BJ (cell line): ENCODE measurements around the gene RAB1A. TPM values are rescaled to one million over a fixed set of nuclear protein-coding genes. Genes with fewer than 3 reads are reported as not detected.

Experiments
- CTCF ChIA-PET: fragments of 350-600 bp; formaldehyde crosslinking; extraction: SDS; loops from one replicate; lab custom pipeline; 2021; ENCODE audit warnings: antibody characterized with exemption, inconsistent platforms; lab: Yijun Ruan, JAX
- POLR2A ChIA-PET: fragments of 300-600 bp; sonication (Branson Sonifier 250); formaldehyde crosslinking; extraction: SDS; loops from one replicate; lab custom pipeline; 2021; ENCODE audit warnings: antibody characterized with exemption; lab: Charles Lee
- DNase-seq: peaks from one replicate; pipeline ENCODE4 v3.0.0-alpha.2; 2011; ENCODE audit warnings: low read depth
- H3K27me3 ChIP-seq: 2 replicates; pipeline ENCODE4 v1.6.0; 2011; ENCODE audit warnings: low read length; ENCODE audit not compliant: control insufficient read depth, insufficient read depth
- H3K36me3 ChIP-seq: 2 replicates; pipeline ENCODE4 v1.5.1; 2011; ENCODE audit warnings: low read length; ENCODE audit not compliant: control insufficient read depth, insufficient read depth
- H3K4me3 ChIP-seq: 2 replicates; pipeline ENCODE4 v1.5.1; 2011; ENCODE audit warnings: low read depth, mild to moderate bottlenecking, control low read depth, low read length
- CTCF ChIP-seq: IDR thresholded peaks from 2 replicates; pipeline ENCODE4 v1.5.1; 2011; ENCODE audit warnings: low read depth, mild to moderate bottlenecking, control low read depth, inconsistent platforms, low read length, moderate library complexity; ENCODE audit not compliant: insufficient read depth
- polyA plus RNA-seq: library from polyadenylated mRNA; depleted of rRNA; stranded (reverse); fragments of >200 nt; gene quantifications from 2 replicates; pipeline ENCODE4 v1.2.3, GENCODE V29; 2011

RAB1A gene
- polyA plus RNA-seq, 1 experiment: 90.6 TPM

- Histone ChIP-seq H3K4me3 (no peak overlapping the region), H3K36me3 (no peaks in the 10 kb centered on the region), H3K27me3 (no peaks in the 10 kb centered on the region)
- ChIA-PET CTCF (interaction anchor here (0.9 to 3.7 kb wide), 14 partner anchors 11 to 246 kb away, joined by 3 to 15 read pairs (median 4); partner anchors contain the start of gene RAB1A), POLR2A (no interaction called here)
- DNase-seq: no peak
- TF ChIP-seq CTCF: no peak
Measured at GRCh38 chr2:65169760-65170136, 39.8 kb upstream of the RAB1A start.

GRCh38 chr2:65165558-65165957, 35.7 kb upstream of the RAB1A start:
- Histone ChIP-seq H3K4me3 (no peak overlapping the region), H3K27me3 (no peaks in the 10 kb centered on the region), H3K36me3 (no peaks in the 10 kb centered on the region)
- DNase-seq: no peak
- CTCF ChIA-PET: interaction anchor here (1.1 kb wide), 1 partner anchor 9 kb away, joined by 4 read pairs; no protein-coding TSS in a partner anchor
- TF ChIP-seq CTCF: no peak
- POLR2A ChIA-PET: interaction anchor here (0.7 kb wide), 1 partner anchor 55 kb away, joined by 9 read pairs; no protein-coding TSS in a partner anchor

- ChIA-PET POLR2A (no interaction called here), CTCF (no interaction called here)
- DNase-seq: no peak
Measured at GRCh38 chr2:65164426-65164891, 34.6 kb upstream of the RAB1A start.

GRCh38 chr2:65161551-65162100, 31.7 kb upstream of the RAB1A start:
- Histone ChIP-seq H3K36me3 (no peaks in the 10 kb centered on the region), H3K4me3 (no peak overlapping the region), H3K27me3 (no peaks in the 10 kb centered on the region)
- CTCF ChIA-PET: interaction anchor here (0.6 kb wide), 1 partner anchor 385 kb away, joined by 3 read pairs; no protein-coding TSS in a partner anchor
- TF ChIP-seq CTCF: no peak
- POLR2A ChIA-PET: no interaction called here
- no peak for DNase-seq

More at GRCh38 chr2:65164426-65164891, 34.6 kb upstream of the RAB1A start:
- Histone ChIP-seq H3K27me3 (no peaks in the 10 kb centered on the region), H3K4me3 (no peak overlapping the region), H3K36me3 (no peaks in the 10 kb centered on the region)
- no peak for TF ChIP-seq CTCF

GRCh38 chr2:65159906-65160305, 30.0 kb upstream of the RAB1A start:
- ChIA-PET CTCF (interaction anchor here (0.7 kb wide), 1 partner anchor 15 kb away, joined by 3 read pairs; no protein-coding TSS in a partner anchor), POLR2A (no interaction called here)
- no peaks in the 10 kb centered on the region for H3K36me3 ChIP-seq

More at GRCh38 chr2:65159906-65160305, 30.0 kb upstream of the RAB1A start:
- TF ChIP-seq CTCF: no peak
- Histone ChIP-seq H3K27me3 (no peaks in the 10 kb centered on the region), H3K4me3 (no peak overlapping the region)
- DNase-seq: no peak
